Measurements from ENCODE around the gene NT5DC3. TPM values are rescaled to one million over a fixed set of nuclear protein-coding genes. Genes with fewer than 3 reads are reported as not detected.

NT5DC3 gene
- total RNA-seq, 1 donor from 2014 or later = 9.1 TPM

DNA sequence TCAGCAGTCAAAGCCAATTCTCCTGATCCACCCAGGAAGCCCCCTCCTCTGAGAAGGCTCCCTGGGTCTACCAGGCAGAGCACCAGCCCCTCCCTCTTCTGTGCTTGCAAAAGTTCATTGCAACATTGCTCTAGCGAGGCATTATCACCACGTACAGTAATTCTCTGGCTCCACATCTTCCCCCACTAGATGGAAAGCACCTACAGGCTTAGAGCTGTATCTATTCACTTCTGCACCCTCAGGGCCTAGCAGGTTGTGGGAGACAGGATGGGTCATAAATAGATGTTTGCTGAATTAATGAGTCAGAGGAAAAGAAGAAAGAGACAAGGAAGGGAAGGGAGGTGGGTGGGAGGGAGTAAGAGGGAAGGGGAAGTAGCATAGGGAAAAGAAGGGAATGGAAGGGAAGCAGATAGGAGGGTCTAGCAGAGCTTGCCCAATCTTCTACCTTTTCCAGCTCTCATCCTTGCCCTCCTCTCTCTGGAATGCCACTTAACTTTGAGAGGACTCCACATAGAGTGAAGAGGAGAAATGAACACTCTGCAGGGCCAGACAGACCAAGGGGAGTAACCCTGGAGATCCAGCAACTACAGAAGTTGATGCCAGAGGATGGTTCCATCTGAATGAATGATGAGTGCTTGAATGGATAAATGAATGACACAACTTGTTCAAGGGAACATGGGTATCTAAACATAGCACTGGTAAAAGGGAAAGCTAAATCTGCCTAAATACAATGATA lies 42.0 kb upstream of the NT5DC3 start:
- Mint-ChIP-seq H3K27ac (no peak overlapping the region), H3K36me3 (no peaks in the 10 kb centered on the region), H3K4me1 (peaks cover 12% of the 10 kb centered on the region), H3K4me3 (no peak overlapping the region), H3K9me3 (no peaks in the 10 kb centered on the region), H3K27me3 (ENCODE audit: low read depth) (peaks cover 7% of the 10 kb centered on the region)
- DNase-seq (ENCODE audit: low spot score in 2 of 2, unreplicated experiment in 2 of 2) = no peak
- TF ChIP-seq, protein P1, sequence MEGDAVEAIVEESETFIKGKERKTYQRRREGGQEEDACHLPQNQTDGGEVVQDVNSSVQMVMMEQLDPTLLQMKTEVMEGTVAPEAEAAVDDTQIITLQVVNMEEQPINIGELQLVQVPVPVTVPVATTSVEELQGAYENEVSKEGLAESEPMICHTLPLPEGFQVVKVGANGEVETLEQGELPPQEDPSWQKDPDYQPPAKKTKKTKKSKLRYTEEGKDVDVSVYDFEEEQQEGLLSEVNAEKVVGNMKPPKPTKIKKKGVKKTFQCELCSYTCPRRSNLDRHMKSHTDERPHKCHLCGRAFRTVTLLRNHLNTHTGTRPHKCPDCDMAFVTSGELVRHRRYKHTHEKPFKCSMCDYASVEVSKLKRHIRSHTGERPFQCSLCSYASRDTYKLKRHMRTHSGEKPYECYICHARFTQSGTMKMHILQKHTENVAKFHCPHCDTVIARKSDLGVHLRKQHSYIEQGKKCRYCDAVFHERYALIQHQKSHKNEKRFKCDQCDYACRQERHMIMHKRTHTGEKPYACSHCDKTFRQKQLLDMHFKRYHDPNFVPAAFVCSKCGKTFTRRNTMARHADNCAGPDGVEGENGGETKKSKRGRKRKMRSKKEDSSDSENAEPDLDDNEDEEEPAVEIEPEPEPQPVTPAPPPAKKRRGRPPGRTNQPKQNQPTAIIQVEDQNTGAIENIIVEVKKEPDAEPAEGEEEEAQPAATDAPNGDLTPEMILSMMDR (IDR thresholded peaks at IDR 0.05; ENCODE audit: unreplicated experiment) = no peak

DNA sequence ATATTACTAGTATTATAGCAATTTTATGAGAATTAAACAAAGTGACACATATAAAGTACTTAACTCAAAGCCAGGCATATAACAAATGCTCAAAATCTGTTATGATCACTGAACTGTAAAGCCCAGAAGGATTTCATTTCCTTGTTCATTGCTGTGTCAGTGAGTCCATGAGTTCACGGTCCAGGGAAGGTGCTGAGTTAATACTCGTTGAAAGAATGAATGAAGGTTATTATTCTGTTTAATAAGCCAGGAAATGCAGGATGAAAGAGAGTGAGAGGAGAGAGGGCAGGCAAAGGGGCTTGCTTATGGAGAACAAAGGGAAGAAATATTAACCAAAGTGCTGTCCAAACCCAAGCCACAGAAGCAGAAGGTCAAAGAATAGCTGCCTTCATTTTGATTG lies 40.2 kb upstream of the NT5DC3 start:
- Mint-ChIP-seq H3K4me3 (no peak overlapping the region), H3K27ac (no peak overlapping the region), H3K27me3 (ENCODE audit: low read depth) (peaks cover 7% of the 10 kb centered on the region), H3K4me1 (peaks cover 13% of the 10 kb centered on the region), H3K36me3 (no peaks in the 10 kb centered on the region), H3K9me3 (peaks cover 5% of the 10 kb centered on the region)
- TF ChIP-seq, protein P1 (IDR thresholded peaks at IDR 0.05; ENCODE audit: unreplicated experiment) = no peak
- no peak for DNase-seq (ENCODE audit: low spot score in 2 of 2, unreplicated experiment in 2 of 2)

DNA sequence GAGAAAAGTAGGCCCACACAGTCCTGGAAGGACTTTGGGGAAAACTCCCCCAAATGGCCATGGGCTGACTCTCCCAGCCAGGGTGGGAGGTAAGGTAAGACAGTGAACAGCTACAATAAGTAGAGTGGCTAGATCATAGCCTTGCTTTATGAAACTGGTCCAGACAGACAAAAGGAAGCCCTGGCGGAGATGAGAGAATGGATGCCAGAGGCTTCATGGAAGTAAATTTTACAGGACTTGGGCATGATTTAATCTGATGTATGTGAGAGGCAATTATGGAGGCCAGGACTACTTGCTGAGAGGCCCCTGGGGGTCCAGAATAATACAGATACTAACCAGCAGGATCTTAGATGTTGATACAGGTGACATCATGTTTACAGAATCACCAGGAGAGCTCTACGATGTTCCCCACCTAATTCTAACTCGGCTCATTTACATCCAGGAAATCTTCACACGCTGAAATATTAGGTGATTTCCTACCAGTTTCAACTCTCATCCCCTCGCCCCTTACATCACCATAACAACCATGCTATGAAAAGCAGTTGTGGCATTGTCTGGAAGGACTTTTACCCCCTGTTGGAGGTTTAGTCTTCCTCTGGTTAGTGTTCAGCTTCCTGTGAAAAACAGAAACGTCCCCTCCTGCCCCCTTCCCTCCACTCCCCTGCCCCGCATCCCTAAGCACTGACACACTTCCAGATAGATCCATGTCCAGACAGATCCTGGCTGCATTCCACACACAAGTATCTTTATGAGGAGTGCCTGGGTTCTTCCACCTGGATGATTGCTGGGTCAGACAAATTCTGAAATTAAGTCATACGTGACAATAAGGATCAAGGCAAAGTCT lies 39.5 kb upstream of the NT5DC3 start:
- Mint-ChIP-seq H3K4me3 (no peak overlapping the region), H3K9me3 (peaks cover 5% of the 10 kb centered on the region), H3K36me3 (no peaks in the 10 kb centered on the region), H3K27me3 (ENCODE audit: low read depth) (peaks cover 7% of the 10 kb centered on the region), H3K27ac (no peak overlapping the region), H3K4me1 (peaks cover 13% of the 10 kb centered on the region)
- no peak for DNase-seq (ENCODE audit: low spot score in 2 of 2, unreplicated experiment in 2 of 2)
- TF ChIP-seq, protein P1 (IDR thresholded peaks at IDR 0.05; ENCODE audit: unreplicated experiment) = no peak

DNA sequence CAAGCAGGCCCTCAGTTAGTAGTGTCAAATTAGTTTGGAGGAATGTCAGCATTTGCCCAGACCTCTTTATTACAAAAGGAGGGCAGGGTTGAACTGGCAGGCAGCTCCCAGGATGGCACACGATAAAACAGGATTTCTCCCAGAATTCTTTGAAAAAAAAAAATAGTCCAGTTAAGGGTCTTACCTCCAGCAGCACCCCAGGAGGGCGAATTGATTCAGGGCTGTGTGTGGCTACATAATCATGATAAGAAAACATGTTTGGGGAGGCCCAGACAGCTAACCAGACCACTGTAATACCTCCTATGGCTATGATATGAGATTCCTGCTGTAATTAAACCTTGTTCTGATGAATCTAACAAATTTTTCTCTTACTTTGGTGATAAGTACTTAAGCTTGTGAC lies 38.8 kb upstream of the NT5DC3 start:
- Mint-ChIP-seq H3K4me1 (peaks cover 13% of the 10 kb centered on the region), H3K4me3 (no peak overlapping the region), H3K27me3 (ENCODE audit: low read depth) (peaks cover 7% of the 10 kb centered on the region), H3K27ac (no peak overlapping the region), H3K9me3 (peaks cover 5% of the 10 kb centered on the region), H3K36me3 (no peaks in the 10 kb centered on the region)
- TF ChIP-seq, protein P1 (IDR thresholded peaks at IDR 0.05; ENCODE audit: unreplicated experiment) = no peak
- DNase-seq (ENCODE audit: low spot score in 2 of 2, unreplicated experiment in 2 of 2) = no peak

DNA sequence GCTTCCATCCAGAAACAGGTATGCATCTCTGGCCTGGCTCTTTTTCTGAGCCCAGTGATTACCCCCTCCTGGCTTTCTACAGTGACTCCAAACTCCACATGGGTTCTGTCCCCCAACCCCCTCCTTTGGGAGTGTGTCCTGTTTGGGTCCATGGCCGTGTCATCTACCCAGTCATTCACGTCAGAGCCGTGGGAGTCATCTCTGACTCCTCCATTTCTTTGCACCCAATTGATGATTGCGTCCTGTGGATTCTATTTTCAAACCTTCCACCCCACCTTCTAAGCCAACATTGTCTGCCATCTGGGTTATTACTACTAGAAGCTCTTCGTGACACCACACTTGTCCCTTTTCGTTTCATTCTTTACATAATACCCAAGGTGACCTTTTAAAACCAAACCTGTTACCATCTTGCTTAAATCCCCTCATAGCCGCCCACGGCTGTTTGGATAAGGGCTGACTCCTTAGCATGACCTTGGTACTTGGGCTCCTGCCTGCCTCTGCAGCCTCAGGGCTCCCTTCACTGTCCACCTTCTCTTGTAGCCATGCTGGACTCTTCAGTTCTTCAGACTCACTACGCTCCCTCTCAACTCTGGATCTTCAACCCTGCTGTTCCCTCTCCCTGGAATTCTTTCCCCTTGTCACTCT lies 38.1 kb upstream of the NT5DC3 start:
- no peak for DNase-seq (ENCODE audit: low spot score in 2 of 2, unreplicated experiment in 2 of 2)
- no peak overlapping the region for H3K4me3 Mint-ChIP-seq
- H3K9me3 Mint-ChIP-seq = peaks cover 5% of the 10 kb centered on the region
- peaks cover 10% of the 10 kb centered on the region for H3K4me1 Mint-ChIP-seq
- H3K27ac Mint-ChIP-seq = no peak overlapping the region
- TF ChIP-seq, protein P1 (IDR thresholded peaks at IDR 0.05; ENCODE audit: unreplicated experiment) = no peak
- H3K36me3 Mint-ChIP-seq = no peaks in the 10 kb centered on the region
- H3K27me3 Mint-ChIP-seq (ENCODE audit: low read depth) = peaks cover 7% of the 10 kb centered on the region

All from mesothelial cell of epicardium (in vitro differentiated cells).